Stromal cell of bone marrow (primary cell): ENCODE results near the gene ITPKB.
"Not testable (repeated sequence)": the region's sequence is repeated elsewhere in the genome, so short reads cannot be mapped to it uniquely, and the experiment has no call there.

Experiments
- DNase-seq: peaks from one replicate; pipeline ENCODE4 v3.0.0-alpha.2; 2012; ENCODE audit warnings: low read depth

The ITPKB gene

DNA sequence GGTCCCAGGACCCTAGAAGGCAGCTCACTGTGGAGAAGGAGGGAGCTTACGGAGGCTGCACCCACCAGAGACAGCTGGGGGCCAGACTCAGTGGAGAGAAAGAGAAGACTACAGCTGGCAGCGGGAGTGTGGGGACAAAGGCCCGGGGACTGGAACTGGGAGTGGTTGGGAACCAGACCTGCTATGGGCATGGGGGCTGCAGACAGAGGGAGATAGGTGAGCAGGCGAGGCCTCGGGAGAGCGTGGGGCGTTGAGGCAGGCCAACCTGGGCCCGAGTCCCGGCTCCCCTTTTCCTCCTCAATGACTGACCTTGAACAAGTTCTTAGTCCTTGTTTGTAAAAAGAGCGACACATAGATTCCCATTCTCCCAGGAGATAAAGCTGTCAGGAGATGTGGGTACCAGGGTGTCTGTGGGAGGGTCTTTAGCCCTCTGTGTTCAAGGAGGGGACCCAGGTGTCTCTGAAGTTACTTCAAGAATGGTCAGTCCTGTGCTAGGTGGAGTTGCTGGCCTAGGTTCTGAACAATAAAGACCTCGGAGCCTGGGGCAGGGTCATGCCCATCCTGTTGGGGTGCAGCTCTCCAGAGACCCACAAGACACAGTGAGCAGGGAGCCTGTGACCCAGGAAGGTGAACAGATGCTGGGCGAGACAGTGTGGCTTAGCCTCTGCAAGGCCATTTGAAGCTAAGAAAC lies 87.9 kb downstream of the ITPKB start:
- no peak for DNase-seq

DNA sequence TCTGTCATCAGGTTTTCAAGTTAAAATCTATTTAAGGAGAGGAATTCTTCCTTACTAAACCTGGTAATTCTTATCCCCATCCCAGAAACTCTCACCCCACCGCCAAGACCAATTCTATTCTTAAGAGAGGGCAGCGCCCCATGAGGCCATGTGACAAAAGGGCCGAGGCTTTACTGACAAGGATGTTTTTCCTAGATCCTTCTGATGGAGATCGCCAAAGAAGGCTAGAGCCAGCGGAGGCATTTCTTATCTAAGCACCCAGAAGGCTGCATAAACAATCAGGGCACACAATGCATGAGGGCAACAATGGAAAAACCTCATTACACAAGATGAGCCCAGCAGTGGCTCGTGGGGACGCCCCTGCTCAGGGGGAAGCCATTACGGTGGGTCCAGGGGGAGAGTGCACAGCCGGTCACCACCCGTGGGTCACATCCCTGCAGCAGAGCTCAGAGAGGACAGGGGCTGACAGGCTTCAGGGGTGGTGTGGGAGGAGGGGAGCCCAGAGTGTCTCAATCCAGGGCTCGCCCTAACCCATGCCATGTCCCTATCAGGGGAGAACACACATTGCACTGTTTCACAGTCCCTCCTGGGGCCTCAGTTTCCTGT lies 88.7 kb downstream of the ITPKB start:
- no peak for DNase-seq

DNA sequence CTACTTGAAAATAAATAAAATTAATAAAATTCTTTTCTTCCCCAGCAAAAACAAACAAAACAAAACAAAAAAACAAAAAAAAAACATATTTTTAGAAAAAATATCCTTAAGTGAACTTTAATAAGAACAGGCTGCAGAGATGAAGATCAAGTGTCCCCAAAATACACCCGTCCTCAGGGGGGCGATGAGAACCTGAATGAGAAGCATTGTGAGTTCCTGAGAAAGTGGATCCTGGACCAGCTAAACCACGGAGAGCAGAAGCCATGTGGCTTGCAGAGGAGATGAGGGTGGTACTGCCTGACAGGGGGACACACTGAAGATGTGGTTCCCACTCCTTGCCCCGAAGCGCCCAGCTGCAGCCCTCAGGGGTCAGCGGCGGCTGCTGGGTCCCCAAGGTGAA lies 89.3 kb downstream of the ITPKB start:
- no peak for DNase-seq

DNA sequence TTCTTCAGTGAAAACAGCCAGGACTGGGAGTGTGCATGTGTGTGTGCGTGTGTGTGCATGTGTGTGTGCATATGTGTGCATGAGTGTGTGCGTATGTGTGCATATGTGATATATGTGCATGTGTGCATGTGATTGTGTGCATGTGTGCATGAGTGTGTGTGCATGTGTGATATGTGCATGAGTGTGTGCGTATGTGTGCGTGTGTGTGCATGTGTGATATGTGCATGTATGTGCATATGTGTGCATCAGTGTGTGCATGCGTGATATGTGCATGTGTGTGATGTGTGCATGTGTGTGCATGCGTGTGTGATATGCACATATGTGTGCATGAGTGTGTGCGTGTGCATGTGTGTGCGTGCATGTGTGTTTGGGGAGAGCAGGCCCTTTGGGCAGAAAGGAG lies 89.8 kb downstream of the ITPKB start:
- no peak for DNase-seq

DNA sequence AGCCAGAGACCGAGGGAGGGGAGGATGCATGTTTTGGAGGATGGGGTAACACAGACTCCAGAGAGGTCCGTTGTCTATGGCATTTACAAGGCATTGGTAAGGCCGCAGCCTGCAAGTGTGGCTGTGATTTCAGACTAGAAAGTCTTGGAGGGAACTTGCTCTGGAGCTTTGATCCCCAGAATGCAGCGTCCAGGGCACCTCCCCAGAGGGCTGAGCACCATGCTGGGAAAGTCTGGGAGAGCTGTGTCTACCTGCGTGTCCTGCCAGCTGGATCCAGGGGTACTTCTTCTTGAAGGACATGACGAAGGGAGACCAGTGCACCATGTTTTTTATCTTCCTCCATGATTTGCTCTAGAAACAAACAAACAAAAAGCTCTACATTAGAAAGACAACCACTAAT lies 90.7 kb downstream of the ITPKB start:
- DNase-seq, result no peak

DNA sequence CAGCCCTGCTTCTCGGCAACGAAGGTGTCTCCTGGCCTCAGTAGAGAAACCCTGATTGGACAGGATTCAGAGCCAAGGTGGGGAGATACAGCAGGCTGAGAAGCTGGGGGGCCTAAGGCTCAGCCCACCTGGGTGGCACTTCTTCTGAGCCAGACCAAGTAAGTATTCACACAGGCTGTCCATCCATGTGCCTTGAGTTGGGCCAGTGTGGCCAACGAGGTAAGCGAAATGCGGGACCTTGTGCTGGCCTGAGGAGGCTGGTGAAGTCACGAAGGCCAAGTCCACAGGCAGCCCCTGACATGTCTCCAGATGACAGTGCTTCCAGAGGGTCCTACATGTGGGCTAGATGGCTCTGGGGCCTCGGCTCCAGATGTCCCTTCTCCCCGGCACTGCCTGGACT lies 91.4 kb downstream of the ITPKB start:
- no peak for DNase-seq

DNA sequence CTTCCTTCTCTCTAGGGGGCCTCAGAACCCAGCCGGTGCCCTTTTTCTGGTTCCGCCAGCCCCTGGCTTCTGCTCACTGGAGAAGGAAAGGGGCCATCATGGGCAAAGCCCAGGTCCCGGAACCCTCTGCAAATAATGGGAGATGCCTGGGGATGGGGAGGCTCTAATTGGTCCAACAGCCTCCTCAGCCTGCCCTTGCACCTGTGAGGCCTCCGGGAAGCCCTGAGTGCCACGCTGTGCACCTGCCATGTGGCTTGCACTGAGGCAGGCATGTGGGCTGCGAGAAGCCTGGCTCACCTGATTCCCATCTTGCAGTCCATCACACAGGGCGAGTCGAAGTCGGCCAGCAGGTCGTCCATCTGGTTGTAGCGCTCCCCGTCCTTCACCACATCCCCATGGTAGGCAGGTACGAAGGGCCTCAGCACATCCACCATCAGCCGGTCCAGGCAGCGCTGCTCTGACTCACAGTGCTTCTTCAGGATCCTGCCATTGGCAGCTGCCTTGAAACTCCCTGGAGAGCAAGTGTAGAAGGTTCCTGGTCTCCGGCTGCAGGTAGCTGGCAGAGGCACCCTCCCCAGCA lies 92.1 kb downstream of the ITPKB start:
- no peak for DNase-seq

DNA sequence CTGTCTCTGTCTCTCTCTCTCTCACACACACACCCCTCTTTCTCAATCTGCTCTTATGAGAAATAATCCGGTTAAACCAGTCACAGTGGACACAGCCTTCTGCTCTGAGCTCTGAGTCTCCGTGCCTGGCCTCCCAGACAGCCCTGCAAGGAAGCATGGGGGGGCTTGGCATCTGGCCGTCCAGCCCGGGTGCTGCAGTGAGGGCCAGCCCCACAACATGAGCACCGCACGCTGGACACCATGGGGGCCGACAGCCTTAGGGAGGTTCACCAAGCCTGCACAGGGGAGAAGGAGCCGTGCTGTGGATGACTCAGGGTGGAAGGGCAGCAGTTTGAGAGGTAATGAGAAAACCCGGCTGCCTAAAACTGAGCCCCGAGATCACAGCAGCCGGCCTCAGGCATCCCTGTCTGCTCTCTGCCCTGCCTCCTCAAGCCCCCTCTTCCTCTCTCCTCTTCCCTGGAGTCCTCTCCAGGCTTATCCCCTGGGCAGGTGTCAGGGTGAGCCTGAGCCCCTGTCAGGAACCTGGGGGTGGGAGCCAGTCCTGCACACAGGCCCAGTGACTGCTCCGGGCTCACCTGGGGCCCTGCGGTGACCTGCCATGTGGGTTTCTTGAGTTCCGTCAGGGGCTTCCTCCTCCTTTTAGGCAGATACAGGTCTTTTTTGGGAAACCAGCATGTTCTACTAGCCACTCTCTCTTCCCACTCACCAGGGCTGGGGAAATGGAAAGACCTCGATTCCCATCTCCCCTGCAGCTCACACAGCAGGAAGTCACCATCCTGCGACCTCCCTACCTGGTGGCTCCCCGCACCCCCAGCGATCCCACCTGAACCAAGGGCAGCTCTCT lies 92.8 kb downstream of the ITPKB start:
- DNase-seq, result no peak

DNA sequence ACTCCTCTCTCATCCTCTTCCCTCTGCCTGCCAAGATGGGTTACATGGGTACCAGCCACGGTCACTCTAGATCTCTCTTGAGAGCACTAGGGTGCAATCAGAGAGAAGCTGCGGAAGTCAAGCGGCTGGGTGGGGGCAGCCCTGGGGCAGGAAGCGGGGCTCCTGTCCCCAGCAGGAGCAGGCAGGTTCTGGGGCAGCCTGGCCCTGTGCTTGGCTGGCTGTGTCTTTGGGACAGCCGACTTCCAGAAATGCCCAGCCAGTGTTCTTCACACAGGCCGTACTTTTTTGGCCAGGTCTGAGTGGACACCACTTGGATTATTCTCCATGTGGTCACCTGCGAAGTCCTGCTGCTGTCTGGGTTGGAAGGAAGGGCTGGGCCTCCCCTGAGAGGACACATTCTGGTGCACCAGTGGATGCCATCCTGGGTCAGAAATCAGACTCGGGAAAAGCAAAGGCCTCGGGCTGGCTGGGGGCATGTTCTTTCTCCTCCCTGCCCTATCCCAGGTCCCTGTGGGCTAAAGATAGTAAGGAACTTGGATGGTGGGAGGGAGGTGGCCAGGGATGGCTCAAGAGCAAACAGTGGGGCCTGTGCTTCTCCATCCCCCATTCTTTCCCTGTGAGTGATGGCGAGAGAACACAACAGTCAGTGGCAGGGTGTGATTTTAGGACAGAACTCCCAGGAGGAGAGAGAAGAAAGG lies 93.7 kb downstream of the ITPKB start:
- no peak for DNase-seq

DNA sequence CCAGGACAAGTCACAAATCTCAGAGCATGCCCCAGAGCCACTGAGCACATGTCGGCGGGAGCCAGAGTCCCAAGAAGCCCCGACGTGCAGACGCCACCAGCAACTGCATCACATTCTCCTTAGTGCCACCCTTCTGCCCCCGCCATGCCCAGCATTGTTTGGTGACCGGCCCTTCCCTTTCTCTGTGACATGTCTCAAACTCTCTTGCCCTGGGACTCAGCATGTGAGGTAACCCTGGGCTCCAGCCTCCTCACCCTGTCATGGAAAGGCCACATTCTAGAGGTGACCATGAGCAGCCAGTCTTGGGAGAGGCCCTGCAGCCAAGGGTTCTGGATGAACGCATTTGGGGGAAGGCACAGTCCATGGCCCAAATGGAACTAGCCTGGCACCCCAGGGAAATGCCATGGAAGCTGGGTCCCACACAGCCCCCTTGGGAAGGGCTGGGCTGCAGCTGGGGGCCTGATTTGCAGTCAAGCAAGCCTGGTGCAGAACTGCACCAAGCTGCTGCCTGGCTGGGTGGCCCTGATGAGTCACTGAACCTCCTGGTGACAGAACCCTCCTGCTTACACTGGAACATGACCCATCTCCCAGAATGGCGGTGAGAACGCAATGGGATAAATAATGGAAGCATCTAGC lies 94.4 kb downstream of the ITPKB start:
- no peak for DNase-seq

DNA sequence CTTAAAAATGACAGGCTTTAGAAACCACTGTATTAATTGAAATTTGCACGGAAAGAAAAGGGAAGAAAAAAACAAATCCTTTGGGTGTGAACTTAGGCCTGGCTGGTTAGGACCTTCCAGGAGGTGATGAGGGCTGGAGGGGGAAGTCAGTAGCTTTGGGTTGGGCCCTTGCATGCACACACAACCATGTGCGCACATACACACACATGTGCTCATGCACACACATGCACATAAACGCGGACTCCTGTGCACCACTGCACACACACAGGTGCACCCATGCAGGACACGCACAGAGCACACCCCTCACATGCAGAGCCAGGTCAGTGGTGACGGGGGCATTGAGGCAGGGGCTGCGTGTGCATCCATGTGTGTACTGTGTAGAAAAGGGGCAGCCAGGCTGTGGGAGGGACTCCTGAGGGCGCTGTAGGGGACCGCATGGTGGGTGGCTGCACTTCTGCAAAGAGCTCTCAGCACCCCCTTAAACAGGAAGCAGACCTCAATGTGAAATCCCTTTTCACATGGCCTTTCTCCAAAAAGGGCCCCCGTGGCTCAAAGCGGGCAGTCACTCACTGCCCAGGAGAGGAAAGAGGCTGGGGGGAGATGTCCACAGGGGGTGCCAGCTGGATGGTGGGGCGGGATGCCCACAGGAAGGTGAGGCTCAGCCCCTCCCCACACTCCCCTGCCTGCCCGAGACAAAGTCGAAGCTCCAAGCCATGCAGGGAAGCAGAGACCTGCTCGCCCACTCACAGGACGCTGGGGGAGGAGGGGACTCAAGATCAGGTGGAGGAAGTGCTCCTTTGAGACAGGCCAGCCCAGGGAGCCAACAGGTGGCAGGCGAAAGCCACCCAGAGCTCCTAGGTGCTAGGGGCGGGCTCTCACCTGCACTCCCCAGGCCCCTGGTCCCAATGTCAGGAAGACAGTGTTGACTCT lies 95.2 kb downstream of the ITPKB start:
- DNase-seq, result no peak

DNA sequence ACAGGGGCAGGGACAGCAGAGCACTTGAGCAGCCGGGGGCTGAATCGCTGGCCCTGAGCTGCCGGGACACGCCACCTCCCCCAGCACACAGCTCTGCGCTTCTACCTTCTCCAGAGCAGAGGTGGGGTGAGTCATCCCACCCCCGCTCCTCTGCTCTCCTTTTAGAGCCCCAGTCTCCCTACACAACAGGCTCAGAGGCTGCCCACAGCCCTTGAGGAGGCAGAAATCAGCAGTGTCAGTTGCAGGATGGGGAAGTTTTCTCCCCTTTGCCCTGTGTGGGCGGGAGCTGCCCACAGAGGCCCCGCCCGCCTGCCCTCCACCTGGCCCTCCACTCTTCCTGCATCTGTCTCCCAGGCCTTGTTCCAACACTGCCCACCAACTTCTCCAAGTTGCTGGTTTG lies 95.9 kb downstream of the ITPKB start:
- no peak for DNase-seq

DNA sequence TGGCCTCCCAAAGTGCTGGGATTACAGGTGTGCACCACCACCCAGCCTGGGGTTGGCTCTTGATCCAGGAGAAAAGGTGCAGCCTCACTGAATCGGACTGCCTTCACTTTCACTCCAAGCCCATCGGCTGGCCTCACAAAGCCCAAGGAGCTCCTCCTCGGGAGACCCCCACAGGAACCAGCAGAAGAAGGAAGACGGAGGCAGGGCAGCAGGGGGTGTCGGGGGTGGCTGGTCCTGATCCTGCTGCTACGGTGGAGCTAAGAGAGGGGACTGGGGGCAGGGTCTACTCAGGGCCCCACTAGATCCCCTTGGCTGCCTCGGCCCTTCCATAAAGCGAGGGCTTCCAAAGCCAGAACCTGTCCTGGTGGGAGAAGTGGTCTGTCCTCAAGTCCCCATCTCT lies 96.7 kb downstream of the ITPKB start:
- DNase-seq, result no peak

DNA sequence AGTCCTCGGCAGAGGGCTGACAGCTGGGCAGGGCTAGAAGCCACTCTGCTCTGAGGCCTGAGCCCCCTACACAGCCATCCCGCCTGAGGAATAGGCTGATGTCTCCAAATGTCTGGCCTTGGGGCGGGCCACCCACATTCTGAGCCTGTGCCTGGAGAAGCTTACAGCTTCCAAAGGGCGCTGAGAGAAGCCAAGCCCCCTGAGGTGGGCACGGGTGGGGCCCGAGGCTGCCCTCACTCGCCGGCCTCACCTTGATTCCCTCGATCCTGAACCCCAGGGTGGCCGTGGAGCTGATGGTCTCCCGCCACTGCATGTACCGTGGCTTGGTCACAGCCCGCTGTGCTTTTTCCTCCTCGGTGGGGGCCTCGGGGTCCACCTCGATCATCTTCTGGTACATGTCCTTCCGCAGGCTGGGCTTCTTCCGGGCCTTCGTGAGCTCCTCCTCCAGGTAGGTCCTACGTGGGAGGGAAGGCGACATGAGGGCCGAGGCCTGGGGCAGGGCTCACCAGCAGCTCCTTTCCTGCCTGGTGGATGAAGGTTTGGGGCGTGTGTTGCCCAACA lies 97.3 kb downstream of the ITPKB start:
- no peak for DNase-seq

DNA sequence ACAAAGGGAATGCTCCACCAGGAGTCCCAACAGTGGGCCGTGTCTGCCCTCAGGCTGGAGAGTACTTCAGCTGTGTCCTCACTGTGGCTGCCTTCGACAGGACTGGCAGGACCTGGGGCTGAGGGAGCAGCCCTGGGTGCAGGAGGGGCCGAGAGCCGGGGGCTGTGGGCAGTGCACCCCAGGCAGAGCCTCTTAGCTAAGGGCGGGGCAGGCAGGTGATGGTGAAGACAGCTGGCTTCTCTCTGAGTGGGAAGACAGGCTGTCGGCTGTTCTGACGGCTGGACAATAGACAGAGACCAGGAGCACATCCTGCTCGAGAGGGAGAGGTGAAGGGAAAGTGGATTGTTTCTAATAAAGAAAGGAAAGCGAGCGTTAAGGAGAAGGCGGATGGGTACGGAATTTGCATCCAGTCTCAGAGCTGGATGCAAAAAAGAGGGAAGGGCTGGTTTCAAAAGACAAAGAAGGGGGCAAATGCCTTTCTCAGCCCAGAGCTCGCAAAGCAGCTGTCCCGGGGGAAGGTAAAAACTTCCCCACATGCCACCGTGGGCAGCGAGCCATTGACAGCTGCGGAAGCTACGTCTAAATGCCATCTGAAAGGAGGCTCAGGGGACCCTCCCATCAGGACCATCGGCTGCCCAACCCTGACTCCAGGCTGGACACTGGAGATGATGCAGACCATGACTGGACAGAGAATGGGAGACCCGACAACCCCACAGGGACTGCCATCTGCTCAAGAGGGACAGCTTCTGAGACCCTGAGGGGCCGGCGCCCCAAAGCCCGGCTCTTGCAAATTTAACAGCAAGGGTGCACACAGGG lies 98.6 kb downstream of the ITPKB start:
- no peak for DNase-seq

DNA sequence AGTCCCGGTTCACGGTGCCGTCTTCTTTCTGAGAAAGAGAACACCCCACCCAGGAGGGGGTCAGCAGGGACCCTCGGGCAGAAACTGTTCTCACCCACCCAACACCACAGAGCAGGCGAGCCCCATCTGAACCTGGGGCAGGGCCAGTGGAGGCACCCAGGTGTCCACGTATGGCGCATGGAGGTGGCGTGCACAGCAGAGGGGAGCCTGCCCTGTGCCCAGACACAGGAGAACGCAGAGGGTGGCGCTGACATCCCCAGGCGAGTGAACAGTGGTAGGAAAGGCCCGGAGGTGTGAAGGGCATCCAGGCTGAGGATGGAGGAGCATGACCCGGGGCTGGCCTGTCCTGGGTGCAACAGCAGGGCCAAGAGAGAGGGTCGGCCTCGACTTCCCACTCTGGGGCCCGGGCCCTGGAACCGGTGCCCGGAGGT lies 99.4 kb downstream of the ITPKB start:
- no peak for DNase-seq

DNA sequence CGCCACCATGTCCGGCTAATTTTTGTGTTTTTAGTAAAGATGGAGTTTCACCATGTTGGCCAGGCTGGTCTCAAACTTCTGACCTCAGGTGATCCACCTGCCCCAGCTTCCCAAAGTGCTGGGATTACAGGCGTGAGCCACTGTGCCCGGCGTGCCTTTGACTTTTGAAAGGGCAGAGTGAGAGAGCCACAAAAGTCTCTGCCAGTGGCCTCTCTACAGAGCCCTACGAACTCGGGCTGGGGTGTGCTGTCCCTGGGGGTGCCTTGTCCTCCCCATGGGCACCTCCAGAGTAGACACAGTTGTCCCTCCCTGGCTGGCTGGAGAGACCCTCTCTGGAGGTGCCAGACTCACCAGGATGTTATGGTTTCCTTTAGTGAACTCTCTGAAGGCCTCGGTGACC lies 99.9 kb downstream of the ITPKB start:
- DNase-seq, result not testable (repeated sequence)

DNA sequence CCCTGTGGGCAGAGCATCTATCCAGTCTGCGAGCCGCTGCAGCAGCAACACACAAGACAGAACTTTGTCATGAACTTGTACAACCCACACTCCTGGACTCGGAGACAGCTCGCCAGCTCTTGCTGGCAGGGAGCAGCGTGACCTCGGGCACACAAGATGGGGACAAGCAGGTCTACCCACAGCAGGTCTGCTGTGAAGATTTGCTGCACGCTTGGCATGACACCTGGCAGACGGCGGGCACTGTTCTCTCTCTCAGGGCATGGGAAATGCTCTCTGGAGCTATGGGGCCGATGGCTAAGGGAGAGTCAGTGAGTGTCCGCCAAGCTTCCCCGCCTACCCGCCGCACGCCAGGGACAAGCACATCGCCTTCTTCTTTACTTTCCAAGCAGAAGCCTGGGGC lies 100.5 kb downstream of the ITPKB start:
- DNase-seq, result no peak

DNA sequence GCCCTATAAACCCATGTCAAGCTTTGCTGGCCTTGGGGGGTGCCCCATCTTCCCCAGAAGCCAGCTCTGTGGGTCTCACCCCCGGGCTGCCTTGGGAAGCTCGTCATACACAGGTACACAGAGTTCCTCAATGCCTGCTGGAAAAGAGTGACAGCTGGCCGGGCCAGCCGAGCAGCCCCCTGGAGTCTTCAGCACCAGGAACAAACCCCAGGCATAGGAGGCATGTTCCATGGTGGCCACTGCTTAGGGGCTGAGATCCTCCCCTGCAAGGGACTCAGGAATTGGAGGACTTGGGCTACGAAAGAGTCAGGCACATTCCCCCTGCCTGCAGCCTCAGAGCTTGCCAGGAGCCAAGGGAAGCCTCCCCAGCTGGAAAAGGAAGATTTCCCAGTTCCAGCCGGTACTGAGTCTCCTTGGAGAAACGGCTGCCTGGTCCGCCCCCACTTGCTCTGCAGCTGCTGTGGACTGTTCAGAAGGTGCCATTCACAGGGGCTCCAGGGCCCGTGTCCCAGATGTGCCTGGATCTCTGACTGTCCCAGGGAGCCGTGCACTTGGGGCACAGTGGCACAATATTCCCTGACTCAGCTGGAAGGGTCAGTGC lies 101.0 kb downstream of the ITPKB start:
- no peak for DNase-seq
